Measurements from ENCODE around the gene ECT2L. TPM values are rescaled to one million over a fixed set of nuclear protein-coding genes. Genes with fewer than 3 reads are reported as not detected.

ECT2L gene
- polyA plus RNA-seq, 2 of the 4 experiments (the other 2 are of a cell fraction) = 0.01 TPM; not detected in 1

DNA sequence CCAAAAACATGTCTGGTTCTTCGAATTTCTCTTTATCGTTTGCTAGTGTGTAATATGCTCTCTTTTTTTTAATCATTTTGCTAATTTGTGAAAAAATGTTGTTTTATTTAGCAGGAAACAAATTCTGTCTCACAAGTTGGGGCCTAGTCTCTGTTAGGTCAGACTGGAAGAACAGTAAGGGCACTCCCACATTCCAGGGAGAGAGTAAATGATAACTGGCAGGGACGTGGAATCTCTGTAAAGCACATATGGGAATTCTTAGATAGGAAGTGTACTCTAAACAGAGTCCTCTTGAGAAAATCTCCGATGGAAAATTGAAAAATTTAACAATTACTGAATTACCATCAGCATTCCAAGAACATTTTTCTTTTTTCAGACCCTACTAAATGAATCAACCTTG is 38.8 kb upstream of the ECT2L start:
- Histone ChIP-seq H3K4me3 (no peak overlapping the region), H3K27ac (no peak overlapping the region), H3K4me1 (no peaks in the 10 kb centered on the region), H3K4me2 (no peak overlapping the region), H3K9me3 (no peaks in the 10 kb centered on the region)
- ChIA-PET CTCF (no interaction called here), POLR2A (no interaction called here)
- 87% methylated on average over 4 of the region's 4 CpGs for WGBS (ENCODE audit: missing lambda C conversion rate)
- no peak for DNase-seq (ENCODE audit: low read depth in 1 of 2, low spot score in 1 of 2)
- ATAC-seq = no peak
- TF ChIP-seq SMC3 (IDR thresholded peaks at IDR 0.05) = no peak
- TF ChIP-seq HOXB5 (CRISPR knock-in tag; IDR thresholded peaks at IDR 0.05) = no peak
- TF ChIP-seq CEBPB (IDR thresholded peaks at IDR 0.05) = no peak
- TF ChIP-seq HOXA7 (CRISPR knock-in tag; IDR thresholded peaks at IDR 0.05) = no peak
- TF ChIP-seq NPAS2 (CRISPR knock-in tag; IDR thresholded peaks at IDR 0.05; ENCODE audit: borderline replicate concordance) = no peak
- no peak for TF ChIP-seq RARB (CRISPR knock-in tag; IDR thresholded peaks at IDR 0.05)
- no peak for TF ChIP-seq HEYL (CRISPR knock-in tag; IDR thresholded peaks at IDR 0.05)
- no peak for TF ChIP-seq MAFK (IDR thresholded peaks at IDR 0.05; ENCODE audit: partially characterized antibody)
- no peak for TF ChIP-seq NR3C1 (IDR thresholded peaks at IDR 0.05)
- TF ChIP-seq TFCP2L1 (CRISPR knock-in tag; IDR thresholded peaks at IDR 0.05) = no peak
- no peak for TF ChIP-seq RAD21 (conservative IDR thresholded peaks at IDR 0.05 in 1 of 2, IDR thresholded peaks at IDR 0.05 in 1 of 2)
- no peak for TF ChIP-seq ZFP36 (IDR thresholded peaks at IDR 0.05; ENCODE audit: borderline replicate concordance, partially characterized antibody)
- TF ChIP-seq ZSCAN20 (CRISPR knock-in tag; IDR thresholded peaks at IDR 0.05) = no peak
- TF ChIP-seq PHF8 (IDR thresholded peaks at IDR 0.05; ENCODE audit: borderline replicate concordance, low read depth) = no peak
- TF ChIP-seq RNF2 (IDR thresholded peaks at IDR 0.05; ENCODE audit: borderline replicate concordance, low read depth) = no peak
- no peak for TF ChIP-seq ESRRA (IDR thresholded peaks at IDR 0.05; ENCODE audit: borderline replicate concordance, low read length)
- no peak for TF ChIP-seq SREBF2 (IDR thresholded peaks at IDR 0.05)
- no peak for TF ChIP-seq EHF (CRISPR knock-in tag; IDR thresholded peaks at IDR 0.05)
- no peak for FAIRE-seq

DNA sequence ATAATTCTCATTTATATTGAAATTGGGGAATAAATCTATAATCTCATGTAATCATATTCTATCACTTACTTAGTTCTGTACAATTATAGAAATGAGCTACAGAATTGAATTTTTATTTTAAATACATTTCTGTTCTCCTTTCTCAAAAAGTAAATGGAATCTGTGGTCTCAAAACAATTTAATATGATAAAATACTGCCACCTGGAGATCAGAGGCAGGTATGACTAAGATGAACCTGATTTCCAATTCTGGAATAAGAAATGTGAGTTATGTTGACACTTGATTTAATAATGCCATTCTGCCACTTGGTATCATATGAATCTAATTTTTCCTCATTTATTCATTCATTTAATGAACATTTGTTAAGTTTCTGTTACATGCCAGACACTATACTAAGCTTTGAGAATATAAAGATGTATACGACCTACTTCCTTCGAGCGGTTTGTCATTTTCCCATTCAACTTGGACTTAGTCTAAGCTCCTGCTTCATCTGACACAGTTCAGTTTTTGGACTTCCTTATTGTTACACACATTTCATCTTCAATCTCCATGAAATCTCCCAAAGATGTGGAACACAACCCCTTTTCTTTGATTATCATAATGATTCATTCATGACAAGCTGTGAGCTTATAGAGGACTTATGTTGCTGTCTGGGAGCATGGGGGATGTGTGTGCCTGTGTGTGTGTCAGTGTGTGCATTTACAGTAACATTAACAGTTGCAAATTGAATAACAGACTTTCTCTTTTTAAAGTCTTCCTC is 29.8 kb upstream of the ECT2L start:
- DNase-seq (ENCODE audit: low read depth in 1 of 2, low spot score in 1 of 2) (peak; percentile 28 to 31), ATAC-seq (no peak), FAIRE-seq (no peak)
- TF ChIP-seq MYC (IDR thresholded peaks at IDR 0.05; ENCODE audit: borderline replicate concordance, low read length) (no peak), RAD21 (conservative IDR thresholded peaks at IDR 0.05 in 1 of 2, IDR thresholded peaks at IDR 0.05 in 1 of 2) (peak; percentile 70 to 78), SMC3 (IDR thresholded peaks at IDR 0.05) (peak; percentile 79), POLR2A (IDR thresholded peaks at IDR 0.05; ENCODE audit: low read length) (no peak), TP53 (CRISPR knock-in tag; IDR thresholded peaks at IDR 0.05) (no peak)
- TF ChIP-seq, protein P1, sequence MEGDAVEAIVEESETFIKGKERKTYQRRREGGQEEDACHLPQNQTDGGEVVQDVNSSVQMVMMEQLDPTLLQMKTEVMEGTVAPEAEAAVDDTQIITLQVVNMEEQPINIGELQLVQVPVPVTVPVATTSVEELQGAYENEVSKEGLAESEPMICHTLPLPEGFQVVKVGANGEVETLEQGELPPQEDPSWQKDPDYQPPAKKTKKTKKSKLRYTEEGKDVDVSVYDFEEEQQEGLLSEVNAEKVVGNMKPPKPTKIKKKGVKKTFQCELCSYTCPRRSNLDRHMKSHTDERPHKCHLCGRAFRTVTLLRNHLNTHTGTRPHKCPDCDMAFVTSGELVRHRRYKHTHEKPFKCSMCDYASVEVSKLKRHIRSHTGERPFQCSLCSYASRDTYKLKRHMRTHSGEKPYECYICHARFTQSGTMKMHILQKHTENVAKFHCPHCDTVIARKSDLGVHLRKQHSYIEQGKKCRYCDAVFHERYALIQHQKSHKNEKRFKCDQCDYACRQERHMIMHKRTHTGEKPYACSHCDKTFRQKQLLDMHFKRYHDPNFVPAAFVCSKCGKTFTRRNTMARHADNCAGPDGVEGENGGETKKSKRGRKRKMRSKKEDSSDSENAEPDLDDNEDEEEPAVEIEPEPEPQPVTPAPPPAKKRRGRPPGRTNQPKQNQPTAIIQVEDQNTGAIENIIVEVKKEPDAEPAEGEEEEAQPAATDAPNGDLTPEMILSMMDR (IDR thresholded peaks at IDR 0.05) = peak; percentile 66
- Histone ChIP-seq H3K9me3 (no peaks in the 10 kb centered on the region), H3K4me1 (no peaks in the 10 kb centered on the region), H3K4me2 (no peak overlapping the region), H3K4me3 (no peak overlapping the region), H3K27ac (no peak overlapping the region)
- WGBS (ENCODE audit: missing lambda C conversion rate) = 86% methylated on average over 3 of the region's 3 CpGs
- CTCF ChIA-PET = interaction anchor here (0.6 to 6.9 kb wide), 25 partner anchors 12 to 657 kb away, joined by 3 to 65 read pairs (median 3); no protein-coding TSS in a partner anchor
- POLR2A ChIA-PET = no interaction called here

DNA sequence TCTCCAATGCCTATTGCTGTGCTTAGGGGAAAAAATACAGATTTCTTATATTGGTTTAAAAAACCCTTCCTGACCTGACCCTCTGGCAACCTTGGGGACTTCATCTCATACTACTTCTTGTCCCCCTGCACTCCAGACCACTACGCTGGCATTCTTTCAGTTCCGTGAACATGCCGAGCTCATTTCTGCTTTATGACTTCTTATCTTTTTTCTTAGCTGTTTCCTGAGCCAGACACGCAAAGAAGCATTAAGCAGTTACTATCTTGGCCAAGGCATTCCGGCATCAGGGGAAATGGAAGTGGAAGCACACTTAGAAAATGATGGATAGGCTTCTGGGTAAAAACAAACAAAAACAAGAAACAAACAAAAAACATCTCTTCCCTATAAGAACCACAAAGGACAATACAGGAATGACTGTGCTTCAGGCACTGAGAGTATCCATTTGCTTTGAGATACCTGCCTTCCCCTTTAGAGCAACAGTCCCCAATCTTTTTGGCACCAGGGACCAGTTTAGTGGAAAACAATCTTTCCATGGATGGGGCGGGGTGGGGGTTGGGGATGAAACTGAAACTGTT is 26.7 kb upstream of the ECT2L start:
- Histone ChIP-seq H3K9me3 (no peaks in the 10 kb centered on the region), H3K27ac (no peak overlapping the region), H3K4me1 (no peaks in the 10 kb centered on the region; the same call in 2 of the 3 replicates), H3K4me3 (no peak overlapping the region), H3K4me2 (no peak overlapping the region)
- FAIRE-seq = no peak
- WGBS (ENCODE audit: missing lambda C conversion rate) = 74% methylated on average over 5 of the region's 6 CpGs
- ChIA-PET CTCF (interaction anchor here (6.9 kb wide), 1 partner anchor 179 kb away, joined by 65 read pairs; no protein-coding TSS in a partner anchor), POLR2A (no interaction called here)
- DNase-seq (ENCODE audit: low read depth in 1 of 2, low spot score in 1 of 2) = no peak
- TF ChIP-seq MYC (IDR thresholded peaks at IDR 0.05; ENCODE audit: borderline replicate concordance, low read length) = no peak
- no peak for TF ChIP-seq CHD2 (IDR thresholded peaks at IDR 0.05; ENCODE audit: low read length, partially characterized antibody)
- no peak for TF ChIP-seq MAX (IDR thresholded peaks at IDR 0.05)
- no peak for TF ChIP-seq KDM1A (IDR thresholded peaks at IDR 0.05; ENCODE audit: low read depth)
- no peak for TF ChIP-seq HES2 (IDR thresholded peaks at IDR 0.05)
- no peak for TF ChIP-seq CBX2 (IDR thresholded peaks at IDR 0.05; ENCODE audit: borderline replicate concordance, low read depth)
- TF ChIP-seq BCL3 (IDR thresholded peaks at IDR 0.05) = no peak
- TF ChIP-seq ZSCAN20 (CRISPR knock-in tag; IDR thresholded peaks at IDR 0.05) = no peak
- TF ChIP-seq JUN (IDR thresholded peaks at IDR 0.05) = no peak
- no peak for TF ChIP-seq SMC3 (IDR thresholded peaks at IDR 0.05)
- TF ChIP-seq EHMT2 (IDR thresholded peaks at IDR 0.05; ENCODE audit: low read depth) = no peak
- no peak for ATAC-seq

Data from A549 (cell line).